ENCODE results near the gene MYADML2. TPM values are rescaled to one million over a fixed set of nuclear protein-coding genes. Genes with fewer than 3 reads are reported as not detected.

The MYADML2 gene
- total and polyA plus RNA-seq, 10 of the 15 experiments (the other 5 are each of a cell fraction or from before 2014, with no cell fraction given), result not detected

- ChIA-PET SMC1A (ENCODE audit: uncharacterized antibody, unreplicated experiment) (no interaction called here), RAD21 (ENCODE audit: unreplicated experiment) (no interaction called here), POLR2A (interaction anchor here (2.4 kb wide), 1 partner anchor 15 kb away, joined by 13 read pairs; no protein-coding TSS in a partner anchor), CTCF (no interaction called here)
- H4K20me1 ChIP-seq (ENCODE audit: control insufficient read depth, insufficient read depth), result no peaks in the 10 kb centered on the region
- H3K27ac ChIP-seq (ENCODE audit: control insufficient read depth, insufficient read depth), result no peak overlapping the region
- peaks cover 6 to 18% of the 10 kb centered on the region in 2 experiments for H3K36me3 ChIP-seq (ENCODE audit: control insufficient read depth in 2 of 2, insufficient read depth in 2 of 2, low read length in 1 of 2)
- intact Hi-C loops (cut with micrococcal nuclease; ENCODE audit: unreplicated experiment), result no loop called here
- no peaks in the 10 kb centered on the region for H3K27me3 ChIP-seq (replicated peaks in 1 of 2; ENCODE audit: control insufficient read depth in 2 of 2, insufficient read depth in 2 of 2, low read length in 1 of 2)
- BruUV-seq (replicated peaks), result no TSS peak
- no peak overlapping the region for H3K9ac ChIP-seq (ENCODE audit: control insufficient read depth, insufficient read depth, low read length)
- in situ Hi-C loops (cut with MboI), result no loop called here
- H2AFZ ChIP-seq (ENCODE audit: control insufficient read depth, low read depth, low read length), result no peak overlapping the region
- no peaks in the 10 kb centered on the region for H3K9me3 ChIP-seq (replicated peaks; ENCODE audit: control insufficient read depth, insufficient read depth, low read length)
- FAIRE-seq (no peak), ATAC-seq (no peak), DNase-seq (ENCODE audit: low read depth, low spot score) (no peak)
- no peak overlapping the region for H3K4me3 ChIP-seq
- H3K4me2 ChIP-seq (ENCODE audit: control insufficient read depth, insufficient read depth), result no peak overlapping the region
- WGBS (ENCODE audit: insufficient coverage, insufficient replicate concordance, low lambda C conversion rate, missing lambda C conversion rate), result 90% methylated on average over 12 of the region's 12 CpGs
- H3K79me2 ChIP-seq (ENCODE audit: control insufficient read depth, insufficient read depth, low read length), result peaks cover 13% of the 10 kb centered on the region
- H3K4me1 ChIP-seq (ENCODE audit: control insufficient read depth, insufficient read depth, low read length), result peaks cover 5% of the 10 kb centered on the region; the same call in 1 of the 2 replicates
- TF ChIP-seq HDGF (IDR thresholded peaks at IDR 0.05) (no peak), E4F1 (IDR thresholded peaks at IDR 0.05; ENCODE audit: borderline replicate concordance, partially characterized antibody) (no peak), RCOR1 (conservative IDR thresholded peaks at IDR 0.05; ENCODE audit: low read depth, low read length) (no peak), FOXM1 (IDR thresholded peaks at IDR 0.05; ENCODE audit: low read depth, low read length) (no peak), BRCA1 (IDR thresholded peaks at IDR 0.05; ENCODE audit: low read depth, low read length) (no peak), SIX5 (IDR thresholded peaks at IDR 0.05; ENCODE audit: low read depth, low read length, severe bottlenecking) (no peak), TBL1XR1 (IDR thresholded peaks at IDR 0.05; ENCODE audit: low read depth, low read length) (no peak), IRF3 (IDR thresholded peaks at IDR 0.05) (no peak), FOS (IDR thresholded peaks at IDR 0.05; ENCODE audit: borderline replicate concordance, extremely low read depth, insufficient read length) (no peak), STAT3 (IDR thresholded peaks at IDR 0.05; ENCODE audit: low read depth, low read length) (no peak), SMAD5 (IDR thresholded peaks at IDR 0.05; ENCODE audit: low read depth) (no peak), EP300 (IDR thresholded peaks at IDR 0.05; ENCODE audit: borderline replicate concordance in 1 of 2, control insufficient read depth in 1 of 2, low read depth in 2 of 2, low read length in 2 of 2) (no peak), MEF2A (IDR thresholded peaks at IDR 0.05; ENCODE audit: insufficient read depth, low read depth, low read length) (no peak), PBX3 (IDR thresholded peaks at IDR 0.05; ENCODE audit: insufficient replicate concordance, low read depth, low read length) (no peak)
- TF ChIP-seq, protein P1, sequence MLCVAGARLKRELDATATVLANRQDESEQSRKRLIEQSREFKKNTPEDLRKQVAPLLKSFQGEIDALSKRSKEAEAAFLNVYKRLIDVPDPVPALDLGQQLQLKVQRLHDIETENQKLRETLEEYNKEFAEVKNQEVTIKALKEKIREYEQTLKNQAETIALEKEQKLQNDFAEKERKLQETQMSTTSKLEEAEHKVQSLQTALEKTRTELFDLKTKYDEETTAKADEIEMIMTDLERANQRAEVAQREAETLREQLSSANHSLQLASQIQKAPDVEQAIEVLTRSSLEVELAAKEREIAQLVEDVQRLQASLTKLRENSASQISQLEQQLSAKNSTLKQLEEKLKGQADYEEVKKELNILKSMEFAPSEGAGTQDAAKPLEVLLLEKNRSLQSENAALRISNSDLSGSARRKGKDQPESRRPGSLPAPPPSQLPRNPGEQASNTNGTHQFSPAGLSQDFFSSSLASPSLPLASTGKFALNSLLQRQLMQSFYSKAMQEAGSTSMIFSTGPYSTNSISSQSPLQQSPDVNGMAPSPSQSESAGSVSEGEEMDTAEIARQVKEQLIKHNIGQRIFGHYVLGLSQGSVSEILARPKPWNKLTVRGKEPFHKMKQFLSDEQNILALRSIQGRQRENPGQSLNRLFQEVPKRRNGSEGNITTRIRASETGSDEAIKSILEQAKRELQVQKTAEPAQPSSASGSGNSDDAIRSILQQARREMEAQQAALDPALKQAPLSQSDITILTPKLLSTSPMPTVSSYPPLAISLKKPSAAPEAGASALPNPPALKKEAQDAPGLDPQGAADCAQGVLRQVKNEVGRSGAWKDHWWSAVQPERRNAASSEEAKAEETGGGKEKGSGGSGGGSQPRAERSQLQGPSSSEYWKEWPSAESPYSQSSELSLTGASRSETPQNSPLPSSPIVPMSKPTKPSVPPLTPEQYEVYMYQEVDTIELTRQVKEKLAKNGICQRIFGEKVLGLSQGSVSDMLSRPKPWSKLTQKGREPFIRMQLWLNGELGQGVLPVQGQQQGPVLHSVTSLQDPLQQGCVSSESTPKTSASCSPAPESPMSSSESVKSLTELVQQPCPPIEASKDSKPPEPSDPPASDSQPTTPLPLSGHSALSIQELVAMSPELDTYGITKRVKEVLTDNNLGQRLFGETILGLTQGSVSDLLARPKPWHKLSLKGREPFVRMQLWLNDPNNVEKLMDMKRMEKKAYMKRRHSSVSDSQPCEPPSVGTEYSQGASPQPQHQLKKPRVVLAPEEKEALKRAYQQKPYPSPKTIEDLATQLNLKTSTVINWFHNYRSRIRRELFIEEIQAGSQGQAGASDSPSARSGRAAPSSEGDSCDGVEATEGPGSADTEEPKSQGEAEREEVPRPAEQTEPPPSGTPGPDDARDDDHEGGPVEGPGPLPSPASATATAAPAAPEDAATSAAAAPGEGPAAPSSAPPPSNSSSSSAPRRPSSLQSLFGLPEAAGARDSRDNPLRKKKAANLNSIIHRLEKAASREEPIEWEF (IDR thresholded peaks at IDR 0.05; ENCODE audit: insufficient replicate concordance, low read depth, low read length), result no peak
Measured at GRCh38 chr17:81909231-81909630, 37.8 kb downstream of the MYADML2 start.

All from GM12878 (cell line).